IPS DF 4.7 (cell line): Measurements from ENCODE around the gene CHD2.
"Not testable (repeated sequence)": the region's sequence is repeated elsewhere in the genome, so short reads cannot be mapped to it uniquely, and the experiment has no call there.

Experiments used
- DNase-seq: peaks from one replicate; pipeline ENCODE4 v3.0.0-alpha.2; 2013; ENCODE audit warnings: low spot score; ENCODE audit errors: extremely low read depth

CHD2 gene

GRCh38 chr15:93035092-93035915 is 135.2 kb downstream of the CHD2 start:
- DNase-seq = no peak

GRCh38 chr15:93035953-93036810 is 136.1 kb downstream of the CHD2 start:
- DNase-seq = no peak

GRCh38 chr15:93036951-93037819 is 137.1 kb downstream of the CHD2 start:
- DNase-seq = no peak

- DNase-seq = no peak
Measured at GRCh38 chr15:93037820-93038705, 137.9 kb downstream of the CHD2 start.

GRCh38 chr15:93039562-93040287 is 139.6 kb downstream of the CHD2 start:
- DNase-seq = not testable (repeated sequence)

GRCh38 chr15:93040288-93041158 is 140.4 kb downstream of the CHD2 start:
- no peak for DNase-seq

GRCh38 chr15:93041159-93041547 is 141.0 kb downstream of the CHD2 start:
- no peak for DNase-seq

- DNase-seq = no peak
Measured at GRCh38 chr15:93042211-93042610, 142.1 kb downstream of the CHD2 start.

- DNase-seq = no peak
Measured at GRCh38 chr15:93042691-93043378, 142.7 kb downstream of the CHD2 start.

GRCh38 chr15:93043621-93044300 is 143.6 kb downstream of the CHD2 start:
- no peak for DNase-seq

- no peak for DNase-seq
Measured at GRCh38 chr15:93044301-93045190, 144.4 kb downstream of the CHD2 start.

GRCh38 chr15:93045191-93045785 is 145.2 kb downstream of the CHD2 start:
- no peak for DNase-seq

GRCh38 chr15:93046120-93046519 is 146.0 kb downstream of the CHD2 start:
- no peak for DNase-seq

- no peak for DNase-seq
Measured at GRCh38 chr15:93046721-93047120, 146.6 kb downstream of the CHD2 start.

GRCh38 chr15:93047621-93048425 is 147.7 kb downstream of the CHD2 start:
- no peak for DNase-seq

- no peak for DNase-seq
Measured at GRCh38 chr15:93048426-93048721, 148.2 kb downstream of the CHD2 start.
